Bronchial epithelial cell (primary cell): ENCODE results near the gene PLCXD1. TPM values are rescaled to one million over a fixed set of nuclear protein-coding genes. Genes with fewer than 3 reads are reported as not detected.

Experiments
- DNase-seq: peaks from one replicate; pipeline ENCODE4 v3.0.0-alpha.2; 2010; ENCODE audit warnings: low read depth
- FAIRE-seq: peaks from 2 replicates; lab custom pipeline; 2011; peaks lifted over from hg19 to GRCh38; lab: Jason Lieb, UNC
- H3K27me3 ChIP-seq: 2 replicates; pipeline ENCODE4 v1.5.1; 2011; ENCODE audit warnings: low read length; ENCODE audit not compliant: control insufficient read depth, insufficient read depth
- H3K36me3 ChIP-seq: 2 replicates; pipeline ENCODE4 v1.5.1; 2011; ENCODE audit warnings: low read length; ENCODE audit not compliant: control insufficient read depth, insufficient read depth
- H3K4me3 ChIP-seq: 2 replicates; pipeline ENCODE4 v1.5.1; 2011; ENCODE audit warnings: mild to moderate bottlenecking, low read depth, low read length, control low read depth
- total RNA-seq: library from RNA; depleted of rRNA; stranded (reverse); fragments of >200 nt; gene quantifications from 2 replicates; pipeline ENCODE4 v1.2.1, GENCODE V29; 2014
- TF ChIP-seq, protein P1 (sequence below): IDR thresholded peaks from 2 replicates; pipeline ENCODE4 v1.5.1; 2011; ENCODE audit warnings: mild to moderate bottlenecking, moderate library complexity, low read length, control low read depth, inconsistent platforms; ENCODE audit not compliant: insufficient read depth, severe bottlenecking

Gene PLCXD1
- total RNA-seq, 1 donor from 2014 or later: 3.9 TPM

GRCh38 chrX:283115-283845 is 2.1 kb downstream of the PLCXD1 start:
- Histone ChIP-seq H3K36me3 (peaks cover 6% of the 10 kb centered on the region), H3K4me3 (peak overlapping the region; percentile 53), H3K27me3 (no peaks in the 10 kb centered on the region)
- TF ChIP-seq, protein P1, sequence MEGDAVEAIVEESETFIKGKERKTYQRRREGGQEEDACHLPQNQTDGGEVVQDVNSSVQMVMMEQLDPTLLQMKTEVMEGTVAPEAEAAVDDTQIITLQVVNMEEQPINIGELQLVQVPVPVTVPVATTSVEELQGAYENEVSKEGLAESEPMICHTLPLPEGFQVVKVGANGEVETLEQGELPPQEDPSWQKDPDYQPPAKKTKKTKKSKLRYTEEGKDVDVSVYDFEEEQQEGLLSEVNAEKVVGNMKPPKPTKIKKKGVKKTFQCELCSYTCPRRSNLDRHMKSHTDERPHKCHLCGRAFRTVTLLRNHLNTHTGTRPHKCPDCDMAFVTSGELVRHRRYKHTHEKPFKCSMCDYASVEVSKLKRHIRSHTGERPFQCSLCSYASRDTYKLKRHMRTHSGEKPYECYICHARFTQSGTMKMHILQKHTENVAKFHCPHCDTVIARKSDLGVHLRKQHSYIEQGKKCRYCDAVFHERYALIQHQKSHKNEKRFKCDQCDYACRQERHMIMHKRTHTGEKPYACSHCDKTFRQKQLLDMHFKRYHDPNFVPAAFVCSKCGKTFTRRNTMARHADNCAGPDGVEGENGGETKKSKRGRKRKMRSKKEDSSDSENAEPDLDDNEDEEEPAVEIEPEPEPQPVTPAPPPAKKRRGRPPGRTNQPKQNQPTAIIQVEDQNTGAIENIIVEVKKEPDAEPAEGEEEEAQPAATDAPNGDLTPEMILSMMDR: no peak
- no peak for FAIRE-seq
- peak; percentile 79 for DNase-seq

GRCh38 chrX:285076-285677 is 4.0 kb downstream of the PLCXD1 start:
- H3K4me3 ChIP-seq: no peak overlapping the region
- peak; percentile 95 for FAIRE-seq
- H3K36me3 ChIP-seq: peaks cover 10% of the 10 kb centered on the region
- no peak for DNase-seq
- TF ChIP-seq, protein P1: no peak
- H3K27me3 ChIP-seq: no peaks in the 10 kb centered on the region

GRCh38 chrX:287670-288069 is 6.5 kb downstream of the PLCXD1 start:
- Histone ChIP-seq H3K4me3 (no peak overlapping the region), H3K36me3 (peaks cover 17% of the 10 kb centered on the region), H3K27me3 (no peaks in the 10 kb centered on the region)
- FAIRE-seq (no peak), DNase-seq (peak; percentile 70)
- TF ChIP-seq, protein P1: no peak

GRCh38 chrX:288561-288991 is 7.4 kb downstream of the PLCXD1 start:
- H3K4me3 ChIP-seq: no peak overlapping the region
- DNase-seq (no peak), FAIRE-seq (no peak)
- no peaks in the 10 kb centered on the region for H3K27me3 ChIP-seq
- TF ChIP-seq, protein P1: no peak
- peaks cover 22% of the 10 kb centered on the region for H3K36me3 ChIP-seq

DNA sequence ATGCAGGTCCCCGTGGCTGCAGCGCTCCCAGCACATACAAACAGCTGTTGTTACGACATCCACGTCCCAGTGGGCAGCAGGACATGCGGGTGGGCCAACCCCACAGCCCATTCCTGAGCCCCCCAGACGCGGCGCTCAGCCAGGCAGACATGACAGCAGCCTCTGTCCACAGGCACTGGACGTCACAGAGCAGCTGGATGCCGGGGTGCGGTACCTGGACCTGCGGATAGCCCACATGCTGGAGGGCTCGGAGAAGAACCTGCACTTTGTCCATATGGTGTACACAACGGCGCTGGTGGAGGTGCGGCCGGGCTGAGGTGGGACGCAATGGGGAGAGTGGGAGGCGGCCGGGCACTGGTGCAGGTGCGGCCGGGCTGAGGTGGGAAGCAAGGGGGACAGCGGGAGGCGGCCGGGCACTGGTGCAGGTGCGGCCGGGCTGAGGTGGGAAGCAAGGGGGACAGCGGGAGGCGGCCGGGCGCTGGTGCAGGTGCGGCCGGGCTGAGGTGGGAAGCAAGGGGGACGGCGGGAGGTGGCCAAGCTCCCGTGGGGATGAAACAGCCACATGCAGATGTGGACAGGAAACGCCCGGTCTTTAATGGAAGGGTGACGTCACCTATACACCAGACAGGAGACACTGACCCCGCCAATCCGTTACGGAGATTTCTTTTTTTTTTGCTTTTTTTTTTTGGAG is 9.4 kb downstream of the PLCXD1 start:
- no peak for FAIRE-seq

More for the DNA sequence above, 9.4 kb downstream of the PLCXD1 start:
- no peak for DNase-seq
- Histone ChIP-seq H3K36me3 (peaks cover 18% of the 10 kb centered on the region), H3K4me3 (no peak overlapping the region), H3K27me3 (no peaks in the 10 kb centered on the region)
- TF ChIP-seq, protein P1: no peak
